GM18520 (cell line): ENCODE results near the gene OR4N5.
"Not testable (repeated sequence)": the region's sequence is repeated elsewhere in the genome, so short reads cannot be mapped to it uniquely, and the experiment has no call there.

Experiments
- ATAC-seq: cut with Tn5 transposase; IDR thresholded peaks from one replicate; pipeline ENCODE4 v1.9.1; 2021; ENCODE audit not compliant: unreplicated experiment

The OR4N5 gene, protein sequence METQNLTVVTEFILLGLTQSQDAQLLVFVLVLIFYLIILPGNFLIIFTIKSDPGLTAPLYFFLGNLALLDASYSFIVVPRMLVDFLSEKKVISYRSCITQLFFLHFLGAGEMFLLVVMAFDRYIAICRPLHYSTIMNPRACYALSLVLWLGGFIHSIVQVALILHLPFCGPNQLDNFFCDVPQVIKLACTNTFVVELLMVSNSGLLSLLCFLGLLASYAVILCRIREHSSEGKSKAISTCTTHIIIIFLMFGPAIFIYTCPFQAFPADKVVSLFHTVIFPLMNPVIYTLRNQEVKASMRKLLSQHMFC

DNA sequence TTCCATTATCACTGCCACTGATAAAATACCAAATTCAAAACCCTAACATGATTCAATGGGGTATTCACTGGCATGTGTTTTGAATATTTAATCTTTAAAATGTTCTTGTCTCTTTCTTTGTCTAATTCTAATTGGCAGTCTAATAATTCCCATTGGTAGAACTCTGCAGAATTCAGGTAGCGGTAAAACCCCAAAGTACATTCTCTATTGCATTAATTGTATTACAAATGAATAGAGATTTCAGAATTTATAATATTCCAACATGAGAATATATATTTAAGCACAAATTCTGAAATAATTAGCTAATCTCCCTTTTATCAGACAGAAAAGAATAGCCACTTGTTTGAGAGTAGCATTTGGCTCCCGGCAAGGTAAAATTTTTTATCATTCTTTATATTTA is at the start of gene OR4N5:
TSS of gene OR4N5 (plus strand) at position 301 of the 400 bp plus-strand sequence. CDS start 4,916 bp downstream, outside the sequence.
- ATAC-seq = no peak

- no peak for ATAC-seq
These were observed 46.6 kb upstream of the OR4N5 start for GRCh38 chr14:20092050-20092449.

- no peak for ATAC-seq
These were observed 45.2 kb upstream of the OR4N5 start for GRCh38 chr14:20093442-20093841.

- ATAC-seq = not testable (repeated sequence)
These were observed 39.5 kb upstream of the OR4N5 start for GRCh38 chr14:20098926-20099770.

GRCh38 chr14:20110438-20110837 is 28.2 kb upstream of the OR4N5 start, which contains the start of gene OR4K17:
Gene OR4K17, plus strand, starts transcription at chr14:20110739. Its CDS starts 6,761 bp downstream, at chr14:20117500.
- no peak for ATAC-seq

DNA sequence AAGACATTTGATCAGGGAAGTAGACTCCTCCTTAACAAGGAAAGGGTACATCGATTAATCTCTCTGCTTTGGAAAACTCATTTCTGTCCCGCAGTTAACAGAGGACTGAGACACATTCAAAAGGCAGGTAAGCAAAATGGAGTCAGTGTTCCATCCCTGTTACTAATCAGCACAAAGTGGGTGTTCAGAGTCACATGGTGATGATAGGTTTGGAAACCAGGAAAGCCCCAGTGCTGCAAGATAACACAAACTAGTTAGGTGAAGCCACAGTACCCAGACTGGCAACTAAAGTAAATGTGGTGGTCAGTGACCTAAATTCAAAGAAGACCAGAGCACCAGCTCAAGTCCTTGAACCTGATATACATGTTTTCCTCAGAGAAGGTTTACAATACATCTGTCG is 26.3 kb upstream of the OR4N5 start:
- ATAC-seq = no peak

DNA sequence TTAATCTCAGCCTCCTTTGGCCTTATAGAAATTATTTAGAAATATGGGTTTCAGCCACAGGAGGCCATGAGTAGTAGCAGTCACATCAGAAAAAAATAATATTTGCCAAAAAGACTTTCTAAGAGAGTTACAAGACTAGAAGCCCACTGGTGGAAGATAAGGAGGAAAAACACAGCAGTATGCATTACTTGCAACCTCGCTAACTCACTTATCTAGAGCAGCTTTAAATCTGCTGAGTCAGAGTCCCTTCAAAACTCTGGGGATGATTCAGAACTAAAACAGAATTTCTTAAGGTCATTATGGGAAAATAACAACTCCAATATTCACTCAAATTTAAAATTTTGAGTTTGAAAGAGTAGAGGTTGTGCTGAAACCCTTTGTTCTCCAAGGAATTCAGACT is 21.9 kb upstream of the OR4N5 start:
- ATAC-seq = no peak

GRCh38 chr14:20118795-20119194 is 19.8 kb upstream of the OR4N5 start:
- no peak for ATAC-seq

DNA sequence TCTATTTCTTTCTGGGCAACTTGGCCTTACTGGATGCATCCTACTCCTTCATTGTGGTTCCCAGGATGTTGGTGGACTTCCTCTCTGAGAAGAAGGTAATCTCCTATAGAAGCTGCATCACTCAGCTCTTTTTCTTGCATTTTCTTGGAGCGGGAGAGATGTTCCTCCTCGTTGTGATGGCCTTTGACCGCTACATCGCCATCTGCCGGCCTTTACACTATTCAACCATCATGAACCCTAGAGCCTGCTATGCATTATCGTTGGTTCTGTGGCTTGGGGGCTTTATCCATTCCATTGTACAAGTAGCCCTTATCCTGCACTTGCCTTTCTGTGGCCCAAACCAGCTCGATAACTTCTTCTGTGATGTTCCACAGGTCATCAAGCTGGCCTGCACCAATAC is 5.3 kb downstream of the OR4N5 start:
- no peak for ATAC-seq

DNA sequence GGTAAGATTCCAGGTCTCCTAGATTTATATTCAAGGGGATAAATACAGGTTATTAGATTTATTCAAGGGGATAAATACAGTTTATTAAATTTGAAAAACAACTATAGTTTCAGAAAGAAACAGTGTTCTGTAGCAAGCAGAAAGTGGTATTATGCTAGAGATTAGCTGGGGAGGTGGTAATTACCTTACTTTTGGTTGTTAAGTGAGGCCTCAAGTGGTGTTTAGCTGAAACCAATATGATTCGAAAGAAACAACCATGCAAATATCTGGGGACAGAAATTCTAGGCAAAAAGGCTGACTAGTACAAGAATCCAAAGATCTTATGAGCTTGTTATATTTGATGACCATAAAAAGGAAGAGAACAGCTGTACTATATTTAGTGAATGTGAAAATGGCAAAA is 6.2 kb downstream of the OR4N5 start:
- no peak for ATAC-seq

DNA sequence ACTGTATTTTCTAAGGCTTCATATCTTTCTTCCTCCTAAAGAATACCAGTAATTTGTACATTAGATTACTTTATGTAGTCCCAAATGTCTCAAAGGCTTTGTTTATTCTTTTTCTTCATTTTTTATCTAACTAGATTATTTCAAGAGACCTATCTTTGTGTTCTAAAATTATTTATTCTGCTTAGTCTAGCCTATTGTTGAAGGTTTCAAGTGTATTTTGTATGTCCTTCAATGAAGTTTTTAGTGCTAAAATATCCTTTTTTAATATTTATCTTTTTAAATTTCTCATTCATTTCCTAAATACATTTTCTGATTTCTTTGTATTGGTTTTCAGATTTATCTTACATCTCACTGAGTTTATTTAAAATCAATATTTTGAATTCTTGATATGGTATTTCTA is 25.8 kb downstream of the OR4N5 start:
- ATAC-seq = no peak

DNA sequence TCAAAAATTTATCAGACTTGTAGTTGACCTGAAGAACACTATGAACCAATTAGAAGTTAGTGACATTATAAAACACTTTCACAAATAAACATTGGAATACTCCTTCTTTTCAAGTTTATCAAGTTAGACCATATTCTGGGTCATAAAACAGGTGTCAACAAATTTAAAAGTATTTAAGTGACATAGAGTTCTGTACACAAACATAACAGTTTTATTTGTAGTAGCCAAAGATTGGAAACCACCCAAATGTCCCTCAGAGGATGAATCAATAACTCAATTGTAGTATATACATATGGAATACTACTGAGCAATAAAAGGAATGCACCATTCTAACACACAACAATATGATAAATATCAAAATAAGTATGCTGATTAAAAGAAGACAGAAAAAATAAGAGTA is 28.5 kb downstream of the OR4N5 start:
- ATAC-seq = no peak

- not testable (repeated sequence) for ATAC-seq
These were observed 31.2 kb downstream of the OR4N5 start for GRCh38 chr14:20169852-20170251.

- not testable (repeated sequence) for ATAC-seq
These were observed 35.6 kb downstream of the OR4N5 start for GRCh38 chr14:20174205-20174604.

DNA sequence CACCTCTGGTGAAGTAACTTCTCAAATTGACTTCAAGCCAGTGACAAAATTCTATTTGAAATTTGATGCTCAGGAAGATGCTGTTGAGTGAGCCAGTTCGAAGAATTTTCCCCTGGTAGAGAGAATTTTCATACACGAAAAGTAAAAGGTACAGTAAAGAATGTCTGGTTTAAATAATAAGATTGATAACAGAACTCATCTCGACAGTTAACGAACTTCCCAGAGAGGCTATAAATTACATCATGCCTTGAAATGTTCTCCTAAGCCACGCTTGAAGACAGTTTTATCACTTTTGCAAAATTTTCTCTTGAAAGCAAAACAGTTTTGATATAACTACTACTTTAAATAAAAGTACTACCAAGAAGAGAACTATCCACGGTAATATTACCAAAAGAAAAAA is 37.7 kb downstream of the OR4N5 start:
- ATAC-seq = no peak

DNA sequence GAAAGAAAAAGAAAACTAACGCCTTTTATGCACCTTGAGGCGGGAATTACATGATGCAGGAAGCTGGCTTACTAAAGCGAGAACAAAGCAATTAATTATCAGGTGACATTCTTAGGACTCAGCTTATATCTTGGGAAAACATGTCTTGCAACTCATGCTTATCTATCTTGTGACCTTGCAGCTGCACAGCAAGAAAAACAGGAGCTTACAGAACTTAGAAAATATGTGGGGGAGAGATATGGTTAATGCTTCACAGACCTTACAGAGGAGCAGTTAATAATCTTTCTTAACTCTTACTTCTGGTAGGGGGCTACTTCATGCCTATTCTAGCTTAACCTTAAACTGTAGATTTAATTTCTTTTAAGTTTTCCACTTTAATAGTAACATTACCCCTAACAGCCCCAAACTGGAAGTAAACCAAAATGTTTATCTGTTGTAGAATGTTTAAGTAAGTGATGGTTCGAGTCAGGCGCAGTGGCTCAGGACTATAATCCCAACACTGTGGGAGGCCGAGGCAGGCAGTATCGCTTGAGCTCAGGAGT is 38.9 kb downstream of the OR4N5 start:
- ATAC-seq = no peak

GRCh38 chr14:20179218-20179617 is 40.6 kb downstream of the OR4N5 start:
- no peak for ATAC-seq

GRCh38 chr14:20179880-20180279 is 41.3 kb downstream of the OR4N5 start:
- no peak for ATAC-seq

DNA sequence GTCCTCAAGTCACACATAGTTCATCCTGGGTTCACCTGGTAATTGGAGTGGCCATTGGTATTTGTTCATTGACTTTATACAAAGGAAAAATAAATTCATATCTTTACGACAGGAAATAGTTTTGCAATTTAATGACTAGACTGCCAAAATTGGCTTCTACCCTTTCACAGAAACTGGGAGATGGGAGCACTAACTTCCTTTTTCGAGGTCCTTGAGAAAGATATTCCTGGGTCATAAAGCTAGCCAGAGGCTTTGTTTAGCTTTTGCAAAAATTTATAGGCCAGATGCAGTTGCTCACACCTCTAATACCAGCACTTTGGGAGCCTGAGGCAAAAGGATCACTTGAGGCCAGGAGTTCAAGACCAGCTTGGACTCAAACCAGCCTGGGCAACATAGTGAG is 41.9 kb downstream of the OR4N5 start:
- ATAC-seq = no peak

- ATAC-seq = no peak
These were observed 45.6 kb downstream of the OR4N5 start for GRCh38 chr14:20184181-20184580.

DNA sequence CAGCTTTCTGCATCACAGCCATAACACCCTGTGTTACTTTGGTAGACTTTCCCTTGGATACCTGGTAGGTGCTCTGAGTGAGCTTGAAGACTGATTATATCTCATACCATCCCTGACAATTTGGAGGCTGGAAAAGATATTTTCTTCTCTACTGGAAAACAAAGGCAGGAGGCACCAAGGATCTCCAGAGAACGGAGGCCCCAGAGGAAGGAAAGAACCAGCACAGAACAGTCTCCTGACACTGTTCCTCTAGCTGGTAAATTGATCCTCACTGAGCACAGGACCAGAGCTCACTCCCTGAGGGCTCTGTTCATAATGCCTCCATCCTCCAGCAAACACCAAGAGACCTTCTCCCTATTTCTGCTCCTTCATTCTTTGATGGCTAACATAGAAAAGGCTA is 52.0 kb downstream of the OR4N5 start, which contains the start of gene OR11G2:
TSS of gene OR11G2 (plus strand) at position 301 of the 400 bp plus-strand sequence. CDS start 6,542 bp downstream, outside the sequence.
- no peak for ATAC-seq

DNA sequence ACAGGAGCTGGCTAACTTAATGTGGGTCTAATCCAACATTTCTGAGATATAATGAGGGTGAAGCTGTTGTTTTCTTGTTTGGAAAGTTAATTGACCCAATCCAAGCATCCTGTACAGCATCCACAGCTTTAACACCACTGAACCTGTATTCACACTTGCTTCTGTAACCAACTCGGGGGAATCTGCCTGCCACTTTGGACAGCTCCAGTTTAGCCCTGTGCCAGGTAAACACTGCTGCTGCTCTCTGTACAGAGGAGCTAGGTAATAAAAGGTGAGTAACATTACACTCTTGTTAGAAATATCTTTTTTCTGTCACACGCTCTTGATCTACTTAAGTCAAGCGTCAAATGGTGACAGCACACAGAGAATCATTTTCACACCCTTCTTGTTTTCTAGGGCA is 52.8 kb downstream of the OR4N5 start:
- no peak for ATAC-seq
